Prostate gland (tissue), 2 donors: ENCODE results near the gene SREK1IP1.

Experiments used
- POLR2A ChIP-seq: fragments of 450-650 bp; IDR thresholded peaks from one replicate; pipeline ENCODE4 v1.6.1; 2016; ENCODE audit warnings: antibody characterized with exemption, mild to moderate bottlenecking
- POLR2AphosphoS5 ChIP-seq: sonication (generic); formaldehyde crosslinking; IDR thresholded peaks from one replicate; pipeline ENCODE4 v1.6.1; 2017; ENCODE audit warnings: antibody characterized with exemption
- TF ChIP-seq, protein P1 (sequence below), 4 experiments: fragments of 200-600 bp in 2 of 4; fragments of 450-650 bp in 2 of 4; sonication (generic) in 2 of 4; IDR thresholded peaks; 1 replicate in 3 of 4; 2 replicates in 1 of 4; pipeline ENCODE4 v1.5.1; 2016 to 2019; ENCODE audit warnings: antibody characterized with exemption in 4 of 4, mild to moderate bottlenecking in 2 of 4, moderate library complexity in 2 of 4

DNA sequence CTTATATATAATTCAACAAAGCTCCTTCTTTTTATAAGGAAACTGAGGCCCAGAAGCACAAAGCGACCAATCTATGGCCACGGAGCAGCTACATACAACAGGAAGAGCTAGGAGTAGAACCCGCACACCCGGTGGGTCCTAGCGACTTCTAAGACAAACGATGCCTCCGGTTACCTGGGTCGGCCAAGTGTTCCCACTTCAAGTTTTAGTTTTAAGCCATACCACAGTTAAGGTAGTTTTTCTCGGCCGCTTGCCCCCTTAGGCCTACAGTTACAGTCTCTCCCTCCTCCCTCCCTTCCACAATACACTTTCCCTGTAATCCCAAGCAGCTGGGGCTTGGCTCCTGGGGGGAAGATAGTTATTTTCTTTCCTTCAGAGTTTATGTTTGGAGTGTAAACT is 533 bp downstream of the SREK1IP1 start:
- TF ChIP-seq, protein P1, sequence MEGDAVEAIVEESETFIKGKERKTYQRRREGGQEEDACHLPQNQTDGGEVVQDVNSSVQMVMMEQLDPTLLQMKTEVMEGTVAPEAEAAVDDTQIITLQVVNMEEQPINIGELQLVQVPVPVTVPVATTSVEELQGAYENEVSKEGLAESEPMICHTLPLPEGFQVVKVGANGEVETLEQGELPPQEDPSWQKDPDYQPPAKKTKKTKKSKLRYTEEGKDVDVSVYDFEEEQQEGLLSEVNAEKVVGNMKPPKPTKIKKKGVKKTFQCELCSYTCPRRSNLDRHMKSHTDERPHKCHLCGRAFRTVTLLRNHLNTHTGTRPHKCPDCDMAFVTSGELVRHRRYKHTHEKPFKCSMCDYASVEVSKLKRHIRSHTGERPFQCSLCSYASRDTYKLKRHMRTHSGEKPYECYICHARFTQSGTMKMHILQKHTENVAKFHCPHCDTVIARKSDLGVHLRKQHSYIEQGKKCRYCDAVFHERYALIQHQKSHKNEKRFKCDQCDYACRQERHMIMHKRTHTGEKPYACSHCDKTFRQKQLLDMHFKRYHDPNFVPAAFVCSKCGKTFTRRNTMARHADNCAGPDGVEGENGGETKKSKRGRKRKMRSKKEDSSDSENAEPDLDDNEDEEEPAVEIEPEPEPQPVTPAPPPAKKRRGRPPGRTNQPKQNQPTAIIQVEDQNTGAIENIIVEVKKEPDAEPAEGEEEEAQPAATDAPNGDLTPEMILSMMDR (IDR thresholded peaks at IDR 0.05): no peak
- no peak for TF ChIP-seq POLR2AphosphoS5
- TF ChIP-seq POLR2A: no peak
